NB4 (cell line): ENCODE results near the gene CLIP3.

Source experiments
- CTCF ChIP-seq: IDR thresholded peaks from one replicate; pipeline ENCODE4 v1.5.1; 2012; ENCODE audit warnings: low read depth, low read length
- POLR2A ChIP-seq: IDR thresholded peaks from 2 replicates; pipeline ENCODE4 v1.6.1; 2011; ENCODE audit warnings: mild to moderate bottlenecking; ENCODE audit not compliant: insufficient read length; ENCODE audit errors: extremely low read depth
- TF ChIP-seq, protein P1 (sequence below): IDR thresholded peaks from 2 replicates; pipeline ENCODE4 v1.6.1; 2011; ENCODE audit warnings: low read depth, low read length

- TF ChIP-seq CTCF: no peak
- TF ChIP-seq POLR2A: no peak
- TF ChIP-seq, protein P1, sequence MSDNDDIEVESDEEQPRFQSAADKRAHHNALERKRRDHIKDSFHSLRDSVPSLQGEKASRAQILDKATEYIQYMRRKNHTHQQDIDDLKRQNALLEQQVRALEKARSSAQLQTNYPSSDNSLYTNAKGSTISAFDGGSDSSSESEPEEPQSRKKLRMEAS: no peak
These were observed 40.6 kb upstream of the CLIP3 start for GRCh38 chr19:36073121-36073876.
